GM19467 (cell line): ENCODE measurements around the gene OR51A2.
"Not testable (repeated sequence)": the region's sequence is repeated elsewhere in the genome, so short reads cannot be mapped to it uniquely, and the experiment has no call there.

ENCODE experiments used
- ATAC-seq: cut with Tn5 transposase; IDR thresholded peaks from one replicate; pipeline ENCODE4 v1.9.1; 2021; ENCODE audit warnings: mild to moderate bottlenecking, moderate library complexity; ENCODE audit not compliant: unreplicated experiment

The OR51A2 gene, protein sequence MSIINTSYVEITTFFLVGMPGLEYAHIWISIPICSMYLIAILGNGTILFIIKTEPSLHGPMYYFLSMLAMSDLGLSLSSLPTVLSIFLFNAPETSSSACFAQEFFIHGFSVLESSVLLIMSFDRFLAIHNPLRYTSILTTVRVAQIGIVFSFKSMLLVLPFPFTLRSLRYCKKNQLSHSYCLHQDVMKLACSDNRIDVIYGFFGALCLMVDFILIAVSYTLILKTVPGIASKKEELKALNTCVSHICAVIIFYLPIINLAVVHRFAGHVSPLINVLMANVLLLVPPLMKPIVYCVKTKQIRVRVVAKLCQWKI

GRCh38 chr11:4955613-4956012, at the start of gene OR51A2:
TSS of gene OR51A2 (minus strand) at chr11:4955713. CDS start at chr11:4955713, 0 bp downstream.
- not testable (repeated sequence) for ATAC-seq

DNA sequence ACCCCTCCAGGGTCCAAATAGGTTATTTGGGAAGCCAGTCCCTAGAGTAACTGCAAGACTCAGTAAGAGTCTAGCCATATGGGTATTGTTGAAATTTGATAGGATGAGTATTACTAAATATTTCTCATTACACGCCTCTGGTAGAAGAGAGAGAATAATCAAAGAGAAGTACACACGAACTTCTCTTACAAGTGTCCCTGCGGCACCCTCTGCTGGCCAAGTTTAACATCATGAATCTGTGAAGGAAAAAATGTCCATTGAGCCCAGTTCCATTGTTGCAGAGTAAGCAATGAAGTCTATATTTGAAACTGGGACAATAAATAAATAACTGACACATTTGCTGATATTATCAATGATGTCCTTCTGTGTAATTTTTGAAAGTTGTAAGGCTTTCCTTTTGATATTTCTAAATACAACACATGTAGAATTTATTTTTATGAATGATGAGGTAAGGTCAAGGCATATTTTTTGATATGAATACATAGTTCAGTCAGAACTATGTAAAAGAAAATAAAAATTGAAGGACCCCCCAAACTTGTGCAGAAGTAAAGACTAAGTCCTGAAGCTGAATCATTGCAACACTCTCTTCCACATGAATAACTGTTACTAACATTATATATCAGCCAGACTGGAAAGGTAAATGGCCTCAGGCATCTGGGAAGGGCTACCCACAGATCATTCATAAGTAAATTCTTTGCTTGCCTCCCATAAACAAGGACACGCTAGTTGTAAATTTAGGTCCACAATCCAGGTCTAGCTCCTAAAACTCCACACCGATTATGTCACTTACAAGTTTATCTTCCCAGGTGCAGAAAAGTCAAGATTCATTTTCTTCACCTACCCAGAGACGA, 49.1 kb upstream of the OR51A2 start:
- ATAC-seq: no peak

DNA sequence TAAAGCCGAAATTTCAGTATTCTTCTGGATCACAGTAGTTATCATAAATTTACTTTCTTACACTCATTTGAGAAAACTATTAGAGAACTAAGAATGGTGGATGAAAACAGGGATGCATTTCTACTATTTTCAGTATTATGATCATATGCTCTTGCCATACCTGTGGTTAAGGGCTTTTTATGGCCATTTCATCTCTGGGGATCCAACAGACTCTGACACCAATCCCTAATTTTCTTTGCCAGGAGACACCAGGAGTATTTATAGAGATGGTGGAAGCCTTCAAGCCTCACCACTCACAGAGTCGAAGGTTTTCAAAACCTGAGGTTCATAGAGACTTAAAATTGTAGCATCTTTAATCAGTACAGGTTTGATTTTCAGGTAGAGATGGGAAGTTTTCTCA, 39.0 kb upstream of the OR51A2 start, which contains the start of gene OR51L1:
OR51L1 (plus strand) TSS at position 301 of the 400 bp plus-strand sequence. CDS start 4,132 bp downstream, outside the sequence.
- ATAC-seq: no peak

GRCh38 chr11:4991060-4991459, 35.5 kb upstream of the OR51A2 start:
- no peak for ATAC-seq

GRCh38 chr11:4983841-4984240, 28.3 kb upstream of the OR51A2 start:
- no peak for ATAC-seq

DNA sequence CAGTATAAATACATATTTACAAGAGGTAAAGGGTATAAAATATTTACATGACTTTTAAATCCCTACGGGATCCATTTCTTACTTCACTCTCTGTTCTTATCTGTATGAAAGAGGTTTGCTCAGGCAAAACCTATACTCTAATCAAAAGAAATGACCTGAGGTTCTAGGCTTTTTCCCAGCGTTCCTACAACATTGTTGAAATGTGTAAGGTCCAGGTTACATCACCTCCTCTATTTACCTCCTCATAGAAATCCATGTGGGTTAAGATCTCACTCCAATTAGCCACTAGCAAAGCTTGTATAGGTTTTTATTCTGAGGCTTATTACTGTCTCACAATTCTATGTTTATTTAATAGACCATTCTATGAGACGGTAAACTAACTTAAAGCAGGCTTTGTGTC, 27.2 kb upstream of the OR51A2 start:
- no peak for ATAC-seq

DNA sequence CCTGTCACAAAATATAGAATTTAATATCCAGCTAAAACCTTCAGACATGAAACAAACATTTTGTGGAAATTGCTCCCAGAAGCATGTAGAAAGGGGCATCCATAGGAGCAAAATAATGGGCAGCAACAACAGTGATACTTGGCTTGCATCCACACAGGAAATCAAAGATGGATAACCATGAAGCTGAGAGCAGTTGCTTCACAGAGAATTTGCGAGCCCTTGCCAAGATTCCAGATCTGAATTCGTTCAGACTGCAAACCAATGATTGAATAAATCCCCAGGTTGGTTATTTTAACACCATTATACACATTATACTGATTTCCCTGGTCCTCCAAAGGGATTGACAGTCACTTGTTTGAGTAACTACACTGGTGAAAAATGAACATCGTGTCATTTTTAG, 23.5 kb upstream of the OR51A2 start:
- no peak for ATAC-seq

DNA sequence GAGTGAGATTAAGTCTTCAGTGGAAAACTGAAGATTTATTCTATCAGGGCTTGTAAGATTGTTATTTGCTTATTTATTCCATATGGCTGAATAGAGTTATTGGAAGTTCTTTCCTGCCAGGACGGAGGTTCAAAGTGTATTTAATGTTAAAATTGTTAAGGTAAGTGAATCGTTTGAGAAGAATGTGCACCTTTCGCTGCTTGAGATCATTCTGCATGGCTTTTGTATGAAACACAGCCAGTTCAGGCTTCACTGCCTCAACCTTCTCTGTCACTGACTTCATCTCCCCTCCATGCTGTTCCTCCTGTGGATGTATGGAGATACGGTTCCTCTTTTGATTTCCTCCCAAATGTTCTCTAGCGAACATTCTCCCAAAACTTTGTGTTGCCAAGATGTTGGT, 19.9 kb upstream of the OR51A2 start:
- no peak for ATAC-seq

GRCh38 chr11:4962816-4963215, 7.3 kb upstream of the OR51A2 start:
- no peak for ATAC-seq

DNA sequence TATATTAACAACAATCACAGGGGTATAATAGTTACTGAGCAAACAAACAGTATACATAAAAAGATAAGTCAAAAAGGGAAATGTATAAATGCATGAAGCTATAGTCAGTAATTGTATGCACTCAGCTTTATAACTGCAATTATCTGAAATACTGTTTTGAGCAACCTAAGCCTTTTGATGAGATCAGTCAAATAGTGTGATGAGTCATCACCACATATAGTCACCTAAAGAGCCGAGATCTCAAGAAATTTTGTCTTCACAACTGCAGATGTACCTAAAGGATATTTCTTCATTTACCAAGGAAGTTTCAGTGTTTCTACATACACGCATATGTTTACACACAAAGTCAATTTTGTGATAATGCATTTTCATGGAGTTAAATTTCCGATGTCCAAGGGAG, 5.4 kb upstream of the OR51A2 start:
- no peak for ATAC-seq

DNA sequence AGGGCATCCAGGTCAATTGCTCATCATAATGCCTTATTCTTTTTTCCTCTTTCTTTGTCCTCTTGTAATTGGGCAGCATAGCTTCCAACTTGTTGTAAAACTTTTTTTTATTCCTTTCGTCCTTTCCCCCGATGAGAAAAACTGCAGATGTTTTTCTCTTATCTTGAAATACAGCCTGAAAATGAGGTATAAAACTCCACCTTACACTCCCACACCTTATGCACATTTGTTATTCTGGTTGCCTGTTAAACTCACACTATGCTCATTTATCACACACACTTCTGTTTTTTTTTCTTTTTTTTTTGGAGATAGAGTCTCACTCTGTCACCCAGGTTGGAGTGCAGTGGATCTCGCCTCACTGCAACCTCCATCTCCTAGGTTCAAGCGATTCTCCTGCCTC, 1.9 kb upstream of the OR51A2 start:
- no peak for ATAC-seq

DNA sequence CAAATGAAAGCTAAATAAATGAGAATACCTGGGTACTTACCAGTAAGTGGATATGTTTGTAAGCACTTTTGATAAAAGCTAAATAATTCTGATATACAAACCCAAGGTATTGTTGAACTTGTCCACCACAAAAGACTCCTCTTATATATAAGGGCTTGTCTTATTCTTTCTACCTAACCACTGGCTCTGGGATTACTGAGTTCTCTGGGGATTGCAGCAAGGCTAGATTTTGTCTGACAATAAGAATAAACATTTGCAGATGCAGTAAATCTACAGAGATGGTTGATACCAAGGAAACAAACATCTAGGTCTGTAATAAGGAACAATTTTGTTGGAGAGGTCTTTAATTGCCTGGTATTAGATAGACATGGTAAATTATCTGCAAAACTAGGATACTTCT, 8.0 kb downstream of the OR51A2 start, which contains the start of gene OR51A4:
OR51A4 (minus strand) TSS at position 101 of the 400 bp plus-strand sequence. CDS start 505 bp downstream, outside the sequence.
- ATAC-seq: no peak

DNA sequence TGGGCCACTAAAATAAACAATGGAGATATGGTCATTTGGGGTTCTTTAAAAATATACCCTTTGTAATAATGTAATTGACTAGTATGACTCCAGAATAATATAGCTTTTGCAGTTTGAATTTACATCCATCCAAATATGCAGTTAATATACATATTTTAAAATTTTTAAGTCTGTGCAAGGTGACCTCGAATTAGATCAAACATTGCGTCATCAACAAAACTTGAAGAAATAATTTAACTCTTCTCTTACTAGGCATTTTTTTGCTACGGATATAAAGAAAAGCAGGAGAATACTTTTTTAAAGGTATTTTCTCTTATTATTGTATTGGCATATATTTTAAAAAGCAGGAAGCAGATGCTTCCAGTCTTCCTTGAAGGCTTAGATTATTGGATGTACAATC, 18.8 kb downstream of the OR51A2 start:
- no peak for ATAC-seq

DNA sequence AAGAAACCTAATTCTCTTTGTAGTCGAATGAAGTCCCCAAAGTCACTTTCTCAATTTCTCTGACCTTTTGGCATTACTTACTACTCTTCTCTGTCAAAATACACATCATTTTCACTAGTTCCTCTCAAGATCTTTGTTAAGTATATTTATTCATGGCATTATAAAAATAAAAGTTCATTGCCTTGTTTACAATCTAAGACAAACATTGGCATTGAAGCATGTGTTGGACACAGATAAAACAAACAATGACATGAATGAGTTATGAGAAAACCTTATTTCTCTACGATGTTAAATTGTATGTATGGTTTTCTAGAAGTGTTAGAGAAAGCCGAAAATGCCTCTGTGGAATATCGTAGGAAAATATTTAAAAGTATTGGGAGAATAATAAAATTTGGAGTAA, 22.8 kb downstream of the OR51A2 start:
- ATAC-seq: no peak

DNA sequence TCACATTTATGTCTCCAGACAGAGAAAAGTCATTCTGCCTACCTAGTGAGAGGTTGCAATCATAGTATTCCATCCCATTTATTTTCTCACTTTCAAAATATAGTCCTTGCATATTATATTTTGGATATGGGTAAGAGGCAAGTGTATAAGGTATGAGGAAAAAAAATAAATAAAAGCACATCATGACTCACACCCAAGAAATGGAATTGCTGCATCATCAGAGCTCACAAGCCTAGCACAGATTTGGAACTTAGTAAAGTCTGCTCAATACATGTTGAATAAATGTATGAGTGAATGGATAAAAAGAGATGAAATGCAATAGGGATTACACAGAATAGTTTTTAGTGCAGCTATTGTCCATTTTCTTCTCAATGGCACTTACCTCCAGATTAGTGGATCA, 28.9 kb downstream of the OR51A2 start:
- ATAC-seq: no peak

DNA sequence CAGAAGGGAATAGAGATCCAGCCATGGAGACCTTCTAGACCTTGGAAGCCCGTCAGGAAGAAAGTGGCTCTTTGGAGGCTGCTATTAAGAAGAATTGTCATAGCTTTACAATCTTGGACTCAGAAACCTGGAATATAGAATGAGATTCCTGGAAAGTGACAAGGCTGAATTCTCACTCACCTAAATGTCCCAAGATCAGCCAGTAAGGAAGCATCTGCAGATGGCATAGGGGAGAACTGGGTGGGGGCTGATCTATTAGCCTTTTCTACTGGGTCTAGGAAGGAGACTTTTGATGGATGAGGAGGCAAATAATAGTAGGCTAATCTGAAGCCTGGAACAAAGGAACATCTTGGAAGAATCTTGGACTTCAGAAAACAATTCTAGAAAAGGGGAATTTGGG, 31.3 kb downstream of the OR51A2 start, which contains the start of gene OR51G1:
OR51G1 (minus strand) TSS at position 101 of the 400 bp plus-strand sequence; CDS start at position 101, 0 bp downstream.
- ATAC-seq: no peak

DNA sequence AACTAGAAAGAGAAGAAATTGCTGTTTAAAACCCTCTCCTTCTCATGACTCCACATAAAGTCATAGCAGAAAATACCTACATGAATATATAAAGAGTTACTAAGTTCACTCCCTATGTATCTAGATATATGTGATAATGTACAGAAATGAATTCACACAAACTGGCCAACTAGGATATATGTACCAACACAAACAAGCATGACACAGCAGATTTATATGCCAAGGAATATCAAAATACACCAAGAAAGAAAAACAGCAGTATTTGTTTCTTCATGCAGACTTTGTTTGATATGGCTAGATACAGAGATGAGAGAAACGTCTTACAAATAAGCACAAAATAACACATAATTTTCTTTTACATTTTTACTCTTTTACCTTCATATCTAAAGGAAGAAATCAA, 33.2 kb downstream of the OR51A2 start:
- no peak for ATAC-seq

DNA sequence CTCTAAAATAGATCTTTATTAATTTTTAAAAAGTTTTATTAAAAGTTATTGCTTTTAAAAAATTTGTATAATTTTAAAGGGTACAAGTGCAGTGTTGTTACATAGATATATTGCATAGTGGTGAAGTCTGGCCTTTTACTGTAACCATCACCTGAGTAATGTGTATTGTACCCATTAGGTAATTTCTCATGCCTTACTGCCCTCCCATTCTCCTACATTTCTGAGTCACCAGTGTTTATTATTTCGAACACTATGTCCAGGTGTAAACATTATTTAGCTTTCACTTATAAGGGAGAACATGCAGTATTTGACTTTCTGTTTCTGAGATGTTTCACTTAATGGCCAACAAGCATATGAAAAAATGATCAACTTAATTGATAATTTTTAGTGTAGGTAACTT, 33.7 kb downstream of the OR51A2 start:
- no peak for ATAC-seq

DNA sequence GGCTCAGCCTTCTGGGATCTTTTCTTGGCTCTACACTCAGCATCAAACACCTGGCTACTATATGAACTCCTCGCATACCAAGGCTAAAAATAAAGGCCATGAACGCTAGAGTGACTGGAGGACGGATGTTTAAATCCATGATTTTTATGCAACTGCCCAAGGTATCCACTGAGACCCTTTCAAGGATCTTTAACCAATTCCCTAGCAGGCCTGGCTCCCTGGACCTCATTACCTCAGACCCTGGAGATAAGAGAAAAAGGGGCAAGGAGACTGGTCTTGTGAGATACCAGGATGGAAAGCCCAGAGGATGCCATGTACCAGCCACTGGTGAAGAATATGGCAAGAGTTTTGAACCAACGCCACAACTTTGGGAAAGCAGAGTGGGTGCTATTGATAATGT, 36.3 kb downstream of the OR51A2 start, which contains the start of gene OR51G2:
OR51G2 (minus strand) TSS at position 101 of the 400 bp plus-strand sequence. CDS start 3,687 bp downstream, outside the sequence.
- no peak for ATAC-seq

GRCh38 chr11:4916581-4916980, 38.9 kb downstream of the OR51A2 start:
- ATAC-seq: no peak
